ENCODE data around the gene CHD5.

Gene CHD5

DNA sequence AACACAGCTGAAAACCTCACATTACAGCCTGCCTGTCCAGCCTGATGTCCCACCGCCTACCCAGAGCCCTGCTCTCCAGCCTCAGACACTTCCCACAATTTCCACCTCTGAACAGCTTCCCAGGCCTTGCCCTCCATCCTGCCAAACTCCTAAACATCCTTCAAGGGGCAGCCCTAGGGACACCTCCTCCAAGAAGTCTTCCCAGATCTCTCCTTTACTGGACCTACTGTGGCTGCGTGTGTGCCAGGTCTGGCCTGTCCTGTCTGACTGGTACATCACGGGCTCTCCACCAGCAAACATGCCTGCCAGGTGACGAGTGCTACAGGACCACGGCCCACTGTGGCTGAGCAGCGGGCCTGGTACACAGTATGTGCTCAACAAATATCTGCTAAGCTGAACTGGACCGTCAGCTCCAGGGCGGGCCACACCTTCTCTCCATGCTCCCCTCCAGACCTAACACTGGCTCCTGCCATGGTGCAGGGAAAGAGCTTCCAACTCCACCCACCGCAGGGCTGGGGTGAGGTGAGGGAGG, 28.8 kb downstream of the CHD5 start:
- no peak for DNase-seq

DNA sequence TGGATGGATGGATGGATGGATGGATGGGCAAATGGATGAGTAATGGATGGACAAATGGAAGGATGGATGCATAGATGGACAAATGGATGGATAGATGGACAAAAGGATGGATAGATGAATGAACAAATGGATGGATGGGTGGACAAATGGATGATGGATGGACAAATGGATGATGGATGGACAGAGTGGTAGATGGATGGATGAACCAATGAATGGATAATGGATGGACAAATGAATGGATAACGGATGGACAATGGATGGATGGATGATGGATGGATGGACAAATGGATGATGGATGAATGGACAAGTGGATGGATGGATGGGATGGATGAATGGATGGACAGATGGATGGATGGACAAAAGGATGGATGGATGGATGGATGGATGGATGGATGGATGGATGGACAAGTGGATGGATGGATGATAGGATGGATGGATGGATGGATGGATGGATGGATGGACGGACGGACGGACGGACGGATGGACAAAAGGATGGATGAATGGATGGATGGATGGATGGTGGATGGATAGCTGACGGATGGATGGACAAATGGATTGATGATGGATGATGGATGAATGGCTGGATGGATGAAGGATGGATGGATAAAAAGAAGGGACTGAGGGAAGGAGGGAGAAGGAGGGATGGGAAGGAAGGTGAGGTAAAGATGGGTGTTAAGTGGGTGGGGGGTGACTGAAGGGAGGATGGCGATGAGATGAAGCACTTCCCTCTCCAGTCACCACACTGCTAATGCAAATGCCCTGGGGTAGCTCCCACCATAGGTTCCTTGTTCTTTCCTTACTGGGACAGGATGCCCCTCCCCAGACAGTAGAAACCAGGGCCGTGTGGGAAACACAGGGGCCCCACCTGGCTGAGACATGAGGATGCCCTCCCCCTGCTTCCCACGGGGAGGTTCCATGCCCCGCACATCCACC, 29.8 kb downstream of the CHD5 start:
- DNase-seq, result no peak

DNA sequence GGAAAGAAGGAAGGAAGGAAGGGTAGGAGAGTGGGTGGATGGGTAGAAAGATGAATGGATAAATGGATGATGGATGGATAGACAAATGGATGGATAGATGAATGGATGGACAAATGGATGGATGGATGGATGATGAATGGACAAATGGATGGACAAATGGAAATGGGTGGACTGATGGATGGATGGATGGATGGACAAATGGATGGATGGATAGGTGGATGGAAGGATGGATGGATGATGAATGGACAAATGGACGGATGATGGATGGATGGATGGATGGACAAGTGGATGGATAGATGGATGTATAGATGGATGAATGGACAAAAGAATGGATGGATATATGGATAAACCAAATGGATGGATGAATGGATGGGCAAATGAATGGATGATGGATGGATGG, 30.5 kb downstream of the CHD5 start:
- no peak for DNase-seq

DNA sequence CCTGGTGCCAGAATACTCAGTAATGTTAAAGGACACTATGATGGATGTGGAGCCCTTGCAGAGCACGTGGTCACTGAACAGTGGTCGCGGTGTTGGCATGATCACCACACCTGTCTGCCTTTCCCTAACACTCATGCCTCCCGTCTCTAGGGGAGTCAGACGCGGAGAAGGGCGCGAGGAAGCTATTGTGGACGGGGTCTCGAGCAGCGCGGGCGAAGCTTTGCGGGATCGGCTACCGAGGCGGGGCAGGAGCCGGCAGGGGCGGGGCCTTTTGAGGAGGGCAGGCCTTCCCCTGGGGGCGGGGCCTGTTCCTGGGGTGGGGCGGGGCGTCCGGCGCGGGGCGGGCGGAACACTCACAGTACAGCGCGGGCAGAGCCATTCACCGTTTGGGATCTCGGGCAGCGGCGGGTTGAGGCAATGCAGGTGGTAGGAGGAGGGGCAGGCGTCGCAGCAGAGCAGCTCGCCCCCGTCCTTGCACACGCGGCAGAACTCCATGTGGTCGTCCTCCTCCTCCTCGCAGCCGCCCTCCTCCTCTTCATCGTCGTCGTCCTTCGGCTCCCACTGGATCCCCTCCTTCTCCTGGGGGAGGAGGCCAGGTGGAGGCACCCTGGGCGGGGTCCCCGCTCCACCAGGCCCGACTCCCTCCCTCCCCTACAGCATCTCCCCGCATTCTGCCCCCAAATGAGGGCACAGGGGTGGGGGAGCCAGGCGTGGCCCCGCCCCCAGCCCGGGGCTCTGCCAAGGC, 31.5 kb downstream of the CHD5 start:
- DNase-seq, result peak; percentile 24

DNA sequence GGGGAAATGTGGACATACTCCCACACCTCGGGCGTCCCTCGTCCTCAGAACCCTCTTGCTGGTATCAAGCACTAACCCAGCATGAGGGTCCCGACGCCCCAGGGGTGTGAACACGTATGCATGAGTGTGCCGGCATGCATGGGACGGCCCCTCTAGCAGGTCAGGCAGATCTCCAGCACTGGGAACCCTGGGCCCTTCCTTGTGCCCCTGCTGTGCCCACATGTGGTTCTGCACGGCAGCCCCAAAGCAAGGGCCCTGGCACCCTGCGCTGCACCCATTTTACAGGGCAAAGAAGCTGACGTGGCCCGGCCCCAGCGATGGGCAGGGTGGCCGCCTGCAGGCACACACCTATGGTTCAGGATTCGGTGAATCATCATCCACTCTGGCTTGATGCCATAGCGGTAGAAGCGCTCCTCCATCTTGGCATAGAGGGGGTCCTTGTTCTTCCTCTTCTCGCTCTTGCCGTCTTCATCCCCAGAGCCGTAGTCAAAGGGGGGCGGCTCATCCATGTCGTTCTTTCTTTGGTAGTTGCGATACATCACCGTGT, 34.2 kb downstream of the CHD5 start:
- no peak for DNase-seq

DNA sequence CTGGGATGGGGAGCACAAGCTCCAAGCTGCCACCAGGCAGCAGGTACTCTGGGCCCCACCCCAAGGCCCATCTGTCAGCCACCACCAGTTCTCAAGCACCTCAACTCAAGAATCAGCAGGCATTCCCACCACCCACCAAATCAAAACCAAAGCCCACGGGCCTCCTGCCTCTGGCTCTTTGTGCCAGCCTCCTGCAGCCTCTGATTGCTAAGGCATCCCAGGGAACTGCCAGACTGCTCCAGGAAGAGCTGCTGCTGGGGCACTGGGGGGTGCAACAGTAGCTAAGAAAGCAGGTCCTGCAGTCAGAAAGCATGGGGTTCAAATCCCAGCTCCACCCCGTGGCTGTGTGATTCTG, 34.7 kb downstream of the CHD5 start:
- DNase-seq, result no peak

DNA sequence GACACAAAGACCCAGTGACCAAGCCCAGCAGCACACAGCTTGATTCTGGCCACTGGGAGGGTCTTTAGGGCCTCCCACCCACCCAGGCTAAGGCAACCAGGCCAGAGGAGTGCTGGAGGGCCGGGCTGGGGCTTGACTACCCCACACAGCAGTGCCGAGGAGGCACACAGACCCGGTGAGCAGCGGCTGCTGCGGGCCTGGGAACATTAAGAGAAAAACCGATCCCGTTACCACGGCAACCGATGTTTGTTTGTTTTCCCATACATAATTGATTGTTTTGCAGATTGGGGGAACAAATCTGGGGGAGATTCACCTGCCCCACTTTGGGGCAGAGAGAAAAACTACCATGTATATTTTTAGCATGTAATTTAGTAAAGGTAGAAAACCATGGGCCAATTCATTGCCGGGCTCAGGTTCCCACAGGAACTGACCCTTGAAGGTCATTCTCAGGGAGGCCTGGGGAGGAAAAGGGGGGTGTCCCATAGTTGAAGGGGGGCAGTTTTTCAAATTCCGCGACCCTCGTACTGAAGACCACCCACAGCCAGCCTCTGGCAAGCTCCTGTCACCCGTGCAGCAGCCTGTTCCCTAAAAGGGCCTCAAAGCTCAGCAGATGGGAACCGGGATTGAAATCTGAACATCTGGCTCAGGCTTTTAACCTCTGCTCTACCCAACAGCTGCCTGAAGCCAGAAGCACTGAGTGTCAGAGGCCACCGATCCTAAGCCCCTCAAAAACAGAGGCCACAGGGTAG, 35.3 kb downstream of the CHD5 start:
- no peak for DNase-seq

DNA sequence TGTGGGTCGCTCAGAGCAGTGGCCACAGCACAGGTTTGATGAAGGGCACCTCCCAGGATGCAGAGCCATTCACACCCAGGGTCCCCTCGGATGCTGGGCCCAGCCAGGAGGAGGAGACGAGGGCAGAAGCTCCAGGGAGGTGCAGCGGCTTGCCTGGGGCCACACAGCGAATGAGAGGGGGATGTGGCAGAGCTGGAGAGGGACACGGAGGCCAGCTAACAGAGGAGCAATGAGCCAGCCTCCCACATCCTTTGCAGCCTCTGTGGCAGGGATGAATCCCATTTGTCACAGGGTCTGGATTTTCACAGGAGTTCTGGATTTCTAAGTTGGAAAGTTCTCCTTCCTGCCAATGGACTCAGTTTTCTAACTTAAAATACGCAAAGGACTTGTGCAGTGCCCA, 35.9 kb downstream of the CHD5 start:
- DNase-seq, result no peak

DNA sequence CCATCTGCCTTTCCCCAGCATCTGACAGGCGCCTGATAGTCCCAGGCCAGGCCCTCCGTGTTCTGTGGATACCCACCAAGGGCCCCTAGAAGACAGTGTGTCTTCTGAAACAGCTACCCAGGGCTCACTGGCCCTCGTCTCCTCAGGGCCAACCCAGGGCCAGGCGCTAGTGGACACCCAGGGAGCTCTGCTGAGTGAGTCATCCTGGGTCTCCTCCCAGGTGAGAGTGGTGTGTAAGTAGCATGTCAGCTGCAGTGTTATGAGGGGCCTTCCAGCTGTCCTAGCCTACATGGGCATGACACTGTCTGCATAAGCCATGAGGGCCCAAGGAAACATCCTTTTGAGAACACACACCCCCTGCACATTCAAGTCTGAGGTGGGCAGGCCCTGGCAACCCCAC, 36.7 kb downstream of the CHD5 start:
- DNase-seq, result no peak

DNA sequence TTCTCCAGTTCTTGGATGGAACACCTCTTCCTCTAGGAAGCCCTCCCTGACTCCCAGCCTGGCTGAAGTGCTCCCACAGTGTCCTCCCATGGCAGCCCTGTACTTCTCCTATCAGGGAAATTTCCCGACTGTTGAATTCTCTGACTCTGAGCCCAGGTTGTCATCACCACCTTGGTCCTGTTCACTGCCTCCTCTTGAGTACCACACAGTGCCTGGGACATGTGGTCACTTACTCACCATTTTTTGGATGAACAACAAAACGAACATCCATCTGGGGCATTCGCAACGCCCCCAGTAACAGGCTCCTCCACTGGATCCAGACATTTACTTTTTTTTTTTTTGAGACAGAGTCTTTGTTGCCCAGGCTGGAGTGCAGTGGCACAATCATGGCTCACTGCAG, 37.4 kb downstream of the CHD5 start:
- no peak for DNase-seq

DNA sequence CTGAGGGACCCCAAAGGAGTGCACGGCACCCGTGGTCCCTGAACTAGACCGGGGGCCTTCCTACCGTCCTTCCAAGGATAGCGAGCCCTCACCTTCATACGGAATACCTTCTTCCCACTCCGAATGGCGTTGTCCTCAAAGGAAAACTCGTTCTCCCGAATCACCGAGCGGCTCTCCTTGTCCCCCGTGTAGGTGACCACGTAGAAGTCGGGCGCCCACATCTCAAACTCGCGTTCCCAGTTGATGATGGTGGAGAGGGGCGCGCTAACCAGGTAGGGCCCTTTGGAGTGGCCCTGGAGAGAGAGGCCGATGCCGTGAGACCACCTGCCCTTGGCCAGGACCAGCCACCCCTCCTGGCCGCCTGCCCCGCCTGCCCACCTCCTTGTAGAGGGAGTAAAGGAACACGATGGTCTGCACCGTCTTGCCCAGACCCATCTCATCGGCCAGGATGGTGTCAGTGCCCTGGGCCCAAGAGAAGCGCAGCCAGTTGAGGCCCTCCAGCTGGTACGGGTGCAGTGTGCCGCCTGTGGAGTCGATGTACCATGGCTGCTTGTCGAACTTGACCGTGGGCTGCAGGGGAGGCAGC, 38.0 kb downstream of the CHD5 start:
- no peak for DNase-seq

DNA sequence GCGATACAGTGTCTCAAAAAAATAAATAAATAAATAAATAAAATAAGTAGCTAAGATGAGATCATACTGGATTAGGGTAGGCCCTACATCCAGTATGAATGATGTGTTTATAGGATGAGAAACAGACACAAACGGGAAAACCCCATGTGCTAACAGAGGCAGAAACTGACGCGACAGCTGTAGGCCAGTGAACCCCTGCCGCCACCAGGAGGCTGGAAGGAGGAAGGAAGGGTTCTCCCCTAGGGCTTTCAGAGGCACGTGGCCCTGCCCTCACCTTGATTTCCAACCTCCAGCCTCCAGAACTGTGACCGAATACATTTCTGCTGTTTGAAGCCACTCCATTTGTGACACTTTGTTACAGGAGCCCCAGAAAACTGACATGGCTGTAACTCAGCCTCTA, 38.5 kb downstream of the CHD5 start:
- no peak for DNase-seq

DNA sequence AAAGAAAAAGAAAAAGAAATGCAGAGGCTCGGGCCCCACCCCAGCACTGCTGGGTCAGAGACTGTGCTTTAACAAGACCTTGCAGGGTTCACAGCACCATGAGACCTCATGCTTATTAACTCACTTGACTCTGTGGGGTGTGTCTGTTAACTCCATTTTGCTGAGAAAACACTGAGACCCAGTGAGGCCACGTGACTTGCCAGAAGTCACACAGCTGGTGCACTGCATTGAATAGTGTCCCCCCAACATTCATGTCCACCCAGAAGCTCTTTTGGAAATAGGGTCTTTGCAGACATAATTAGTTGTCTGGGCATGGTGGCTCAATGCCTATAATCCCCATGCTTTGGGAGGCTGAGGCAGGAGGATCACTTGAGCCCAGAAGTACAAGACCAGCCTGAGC, 39.7 kb downstream of the CHD5 start:
- DNase-seq, result no peak

DNA sequence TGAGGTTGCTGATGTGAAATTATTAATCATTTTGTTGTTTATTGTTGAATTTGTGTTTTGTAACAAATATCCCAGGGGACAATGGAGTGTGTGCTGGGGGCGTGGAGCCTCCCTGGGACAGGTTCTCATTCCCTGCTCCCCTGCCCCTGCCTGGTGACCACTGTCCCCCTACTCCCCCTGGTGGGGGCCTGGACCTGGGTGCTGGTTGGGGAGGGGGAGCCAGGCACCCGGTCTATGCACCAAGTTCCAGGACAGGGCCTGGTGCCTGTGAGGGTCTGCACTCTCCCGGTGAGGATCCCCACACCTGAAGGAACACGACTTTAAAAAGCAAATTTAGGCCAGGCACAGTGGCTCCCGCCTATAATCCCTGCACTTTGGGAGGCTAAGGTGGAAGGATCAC, 42.4 kb downstream of the CHD5 start:
- DNase-seq, result no peak

DNA sequence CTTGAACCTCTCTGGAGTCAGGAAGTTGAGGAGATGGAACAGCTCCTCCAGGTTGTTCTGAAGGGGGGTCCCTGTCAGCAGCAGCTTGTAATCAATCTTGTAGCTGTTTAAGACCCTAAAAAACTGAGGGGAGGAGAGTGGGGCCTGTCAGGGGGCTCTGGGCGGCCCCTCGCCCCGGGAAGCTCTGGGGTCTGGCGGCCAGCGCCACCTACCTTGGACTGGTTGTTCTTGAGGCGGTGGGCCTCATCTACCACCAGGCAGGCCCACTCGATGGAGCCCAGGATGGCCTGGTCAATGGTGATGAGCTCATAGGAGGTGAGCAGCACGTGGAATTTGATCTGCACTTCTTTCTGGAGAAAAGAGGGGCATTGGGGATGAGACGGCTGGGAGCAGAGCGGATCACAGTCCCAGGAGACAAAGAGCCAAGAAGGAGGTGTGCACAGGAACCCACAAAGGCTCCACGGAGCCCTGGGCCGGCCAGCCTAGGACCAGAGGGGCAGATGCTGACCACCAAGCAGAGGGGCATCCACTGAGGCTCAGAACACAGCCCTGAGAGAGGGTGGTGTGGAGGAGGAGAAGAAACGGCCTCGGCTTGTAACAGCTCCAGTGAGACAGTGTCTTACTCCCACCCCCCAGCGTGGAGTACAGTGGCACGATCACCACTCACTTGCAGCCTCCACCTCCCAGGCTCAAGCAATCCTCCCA, 43.5 kb downstream of the CHD5 start:
- no peak for DNase-seq

DNA sequence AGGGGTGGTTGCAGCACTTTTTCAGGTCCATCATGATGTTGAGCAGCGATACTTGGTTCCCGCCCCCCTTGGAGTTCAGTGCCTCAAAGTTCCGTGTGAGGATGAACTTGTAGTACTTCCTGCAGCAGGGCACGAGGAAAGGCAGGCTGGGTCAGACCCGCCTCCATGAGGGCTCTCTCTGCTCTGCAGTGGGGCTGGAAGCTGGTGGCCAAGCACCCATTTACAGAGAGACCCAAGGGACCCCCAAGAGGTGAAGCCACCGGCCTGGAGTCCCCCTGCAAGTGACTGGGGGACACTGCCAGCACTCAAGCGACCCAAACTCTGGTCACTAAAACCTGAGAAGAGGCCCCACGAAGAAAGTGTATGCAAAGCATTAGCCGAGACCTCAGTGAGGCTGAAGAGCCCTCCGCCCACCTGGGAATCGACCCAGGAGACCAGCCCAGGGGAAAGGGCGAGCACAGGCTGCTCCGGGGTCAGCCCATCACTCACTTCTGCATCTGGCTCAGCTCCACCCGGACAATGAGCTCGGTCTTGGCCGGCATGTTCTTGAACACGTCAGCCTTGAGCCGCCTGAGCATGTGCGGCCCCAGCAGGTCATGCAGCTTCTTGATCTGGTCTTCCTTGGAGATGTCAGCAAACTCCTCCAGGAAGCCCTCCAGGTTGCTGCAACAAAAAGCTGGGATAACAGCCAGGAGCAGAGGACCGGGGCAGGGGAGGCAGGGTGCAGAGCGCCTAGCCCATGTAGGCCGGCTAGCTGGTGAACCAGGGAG, 45.2 kb downstream of the CHD5 start:
- no peak for DNase-seq

DNA sequence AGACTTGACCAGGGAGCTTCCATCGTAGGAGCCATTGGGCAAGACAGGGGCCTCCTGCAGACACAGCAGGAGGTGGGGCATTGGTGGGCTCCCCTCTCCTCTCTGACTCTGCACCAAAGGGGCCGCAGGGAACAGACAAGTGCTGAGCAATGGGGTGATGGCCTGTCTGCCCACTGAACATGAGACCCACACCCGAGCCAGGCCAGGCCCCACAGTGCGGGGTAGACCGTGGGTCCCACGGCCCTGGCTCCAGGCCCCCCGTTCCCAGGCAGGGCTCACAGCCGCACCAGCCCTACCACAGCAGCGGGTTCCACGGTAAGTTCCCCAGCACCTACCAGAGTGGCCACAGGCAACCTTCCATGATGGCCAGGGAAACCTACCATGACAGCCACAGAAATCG, 45.9 kb downstream of the CHD5 start:
- no peak for DNase-seq

DNA sequence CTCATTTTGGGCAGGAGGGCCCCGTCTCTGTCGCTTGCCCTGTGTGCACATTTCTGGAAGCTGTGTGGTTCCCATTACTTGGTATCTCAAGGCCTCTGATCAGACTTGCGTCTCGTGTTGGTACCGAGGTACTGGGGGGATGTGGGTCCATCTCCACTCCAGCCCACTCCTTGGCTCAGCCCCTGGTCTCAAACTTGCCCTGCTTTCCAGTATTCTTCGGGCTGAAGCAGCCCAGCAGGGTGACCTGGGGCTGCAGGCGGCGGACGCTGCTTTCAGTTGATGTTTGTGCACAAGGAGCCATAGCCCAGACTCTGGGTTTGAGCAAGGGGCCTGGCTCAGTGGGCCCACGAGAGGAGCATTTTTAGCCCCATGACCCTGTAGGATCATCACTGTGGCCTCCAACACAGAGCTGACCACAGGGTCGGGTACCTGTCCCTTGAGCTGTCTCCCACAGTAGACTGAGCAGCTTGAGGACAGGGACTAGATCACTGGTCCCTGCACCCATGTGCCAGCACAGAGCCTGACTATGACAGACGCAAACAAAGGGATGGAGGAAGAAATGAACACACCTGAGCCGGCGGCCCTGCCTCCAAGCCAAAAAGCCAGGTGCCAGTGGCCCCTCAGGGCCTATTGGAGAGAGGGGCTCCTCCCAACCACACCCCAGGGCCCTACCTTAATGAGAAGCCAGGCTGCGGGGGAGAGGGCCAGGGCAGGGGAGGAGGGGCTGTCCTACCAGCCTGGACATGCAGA, 46.8 kb downstream of the CHD5 start:
- no peak for DNase-seq

DNA sequence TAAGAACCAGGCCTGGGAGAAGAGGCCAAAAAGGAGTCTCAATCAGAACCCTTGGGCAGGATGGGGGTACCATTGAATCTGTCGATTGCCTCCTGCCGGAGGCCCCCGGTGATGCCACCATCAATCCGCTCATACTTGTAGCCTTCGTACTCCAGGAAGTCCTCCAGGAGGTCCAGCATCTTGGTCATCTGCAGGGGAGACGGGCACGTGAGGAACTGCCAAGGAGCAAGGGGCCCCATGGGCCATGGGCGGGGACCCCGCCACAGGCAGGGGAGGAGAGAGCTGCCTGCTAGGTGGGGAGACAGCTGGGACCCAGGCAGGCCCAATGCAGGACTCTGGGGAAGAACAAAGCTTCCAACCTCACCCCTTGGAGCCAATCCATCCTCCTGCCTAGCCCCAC, 48.6 kb downstream of the CHD5 start:
- no peak for DNase-seq

DNA sequence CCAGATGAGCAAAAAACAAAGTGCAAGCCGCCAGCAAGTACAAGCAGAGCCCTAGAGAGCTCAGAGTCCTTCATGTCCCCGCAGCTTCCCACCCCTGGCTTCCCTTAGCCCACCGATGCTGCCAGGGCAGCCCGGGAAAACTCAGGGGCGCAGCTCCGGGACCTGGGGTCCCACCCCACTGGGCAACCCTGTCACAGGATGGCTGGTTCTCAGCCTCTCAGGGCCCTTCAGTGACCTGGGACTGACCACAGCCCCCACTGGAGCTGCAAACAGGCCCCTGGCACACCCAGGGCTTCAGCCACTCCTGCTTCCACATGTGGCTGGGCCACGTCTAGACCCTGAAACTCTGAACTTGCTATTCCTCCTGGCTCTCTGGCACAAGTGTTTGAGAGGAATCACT, 49.5 kb downstream of the CHD5 start:
- no peak for DNase-seq

DNA sequence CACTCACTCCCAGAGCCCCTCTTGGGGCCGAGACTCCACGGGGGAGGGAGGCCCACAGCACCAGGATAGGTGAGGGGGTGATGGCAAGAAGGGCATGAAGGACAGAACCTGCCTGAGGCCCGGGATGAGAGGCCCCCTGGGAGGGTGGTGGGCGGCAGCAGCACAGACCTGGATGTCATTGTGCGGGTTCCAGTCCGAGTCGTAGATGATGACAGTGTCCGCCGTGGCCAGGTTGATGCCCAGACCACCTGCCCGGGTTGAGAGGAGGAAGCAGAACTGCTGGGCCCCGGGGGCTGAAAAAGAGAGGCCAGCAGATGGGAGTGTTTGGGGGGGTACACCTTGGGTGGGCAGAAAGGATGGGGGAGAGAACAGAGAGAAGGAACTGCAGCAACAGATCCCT, 50.1 kb downstream of the CHD5 start:
- no peak for DNase-seq
